Breast epithelium (tissue), 4 donors: ENCODE results near the gene MITF. TPM values are rescaled to one million over a fixed set of nuclear protein-coding genes. Genes with fewer than 3 reads are reported as not detected.

ENCODE experiments used
- DNase-seq, 2 donors: peaks; one replicate each; pipeline ENCODE4 v3.0.0-alpha.2; 2019; ENCODE audit warnings: low spot score in 2 of 2
- H3K27ac ChIP-seq, 2 donors: fragments of 200-600 bp; sonication (generic) in 1 of 2; one replicate each; pipeline ENCODE4 v1.5.1; 2016 to 2019; ENCODE audit warnings: mild to moderate bottlenecking in 1 of 2
- H3K27me3 ChIP-seq, 2 donors: fragments of 200-600 bp; sonication (generic) in 1 of 2; one replicate each; pipeline versions ENCODE4 v1.5.1 to v1.6.0; 2017 to 2019; ENCODE audit warnings: control low read depth in 1 of 2, mild to moderate bottlenecking in 1 of 2
- H3K36me3 ChIP-seq: fragments of 200-600 bp; one replicate; pipeline ENCODE4 v1.5.1; 2019
- H3K4me1 ChIP-seq, 2 donors: fragments of 200-600 bp; sonication (generic); one replicate each; pipeline ENCODE4 v1.5.1; 2016 to 2019; ENCODE audit warnings: control low read depth in 1 of 2
- H3K4me3 ChIP-seq, 3 donors: fragments of 200-600 bp; sonication (generic); 1 replicate in 2 of 3; 2 replicates in 1 of 3; pipeline ENCODE4 v1.5.1; 2016 to 2019; ENCODE audit warnings: mild to moderate bottlenecking in 3 of 3, moderate library complexity in 2 of 3
- H3K9me3 ChIP-seq, 2 donors: fragments of 200-600 bp; sonication (generic) in 1 of 2; one replicate each; pipeline ENCODE4 v1.5.1; 2016 to 2019; ENCODE audit warnings: control low read depth in 1 of 2
- CTCF ChIP-seq, 3 donors: fragments of 450-650 bp; IDR thresholded peaks; one replicate each; pipeline ENCODE4 v1.5.1; 2016 to 2017; ENCODE audit warnings: antibody characterized with exemption in 3 of 3, mild to moderate bottlenecking in 3 of 3, moderate library complexity in 3 of 3
- POLR2A ChIP-seq: fragments of 450-650 bp; IDR thresholded peaks from one replicate; pipeline ENCODE4 v1.6.1; 2016; ENCODE audit warnings: antibody characterized with exemption, mild to moderate bottlenecking, moderate library complexity
- POLR2AphosphoS5 ChIP-seq, 3 donors: sonication (generic); formaldehyde crosslinking; IDR thresholded peaks; one replicate each; pipeline ENCODE4 v1.6.1; 2017; ENCODE audit warnings: antibody characterized with exemption in 3 of 3
- intact Hi-C: fragments of 100-400 bp; cut with DNase I; formaldehyde crosslinking; loops from one replicate; pipeline ENCODE4 v1.15.1; 2023; ENCODE audit warnings: low total_unique reads
- total RNA-seq, 3 donors: library from RNA; depleted of rRNA; stranded (reverse); fragments of >200 nt; gene quantifications; one replicate each; pipeline ENCODE4 v1.1.0, GENCODE V29; 2016

The MITF gene
- total RNA-seq, 3 donors from 2014 or later, result 23.3 to 45.8 (median 25.6) TPM

DNA sequence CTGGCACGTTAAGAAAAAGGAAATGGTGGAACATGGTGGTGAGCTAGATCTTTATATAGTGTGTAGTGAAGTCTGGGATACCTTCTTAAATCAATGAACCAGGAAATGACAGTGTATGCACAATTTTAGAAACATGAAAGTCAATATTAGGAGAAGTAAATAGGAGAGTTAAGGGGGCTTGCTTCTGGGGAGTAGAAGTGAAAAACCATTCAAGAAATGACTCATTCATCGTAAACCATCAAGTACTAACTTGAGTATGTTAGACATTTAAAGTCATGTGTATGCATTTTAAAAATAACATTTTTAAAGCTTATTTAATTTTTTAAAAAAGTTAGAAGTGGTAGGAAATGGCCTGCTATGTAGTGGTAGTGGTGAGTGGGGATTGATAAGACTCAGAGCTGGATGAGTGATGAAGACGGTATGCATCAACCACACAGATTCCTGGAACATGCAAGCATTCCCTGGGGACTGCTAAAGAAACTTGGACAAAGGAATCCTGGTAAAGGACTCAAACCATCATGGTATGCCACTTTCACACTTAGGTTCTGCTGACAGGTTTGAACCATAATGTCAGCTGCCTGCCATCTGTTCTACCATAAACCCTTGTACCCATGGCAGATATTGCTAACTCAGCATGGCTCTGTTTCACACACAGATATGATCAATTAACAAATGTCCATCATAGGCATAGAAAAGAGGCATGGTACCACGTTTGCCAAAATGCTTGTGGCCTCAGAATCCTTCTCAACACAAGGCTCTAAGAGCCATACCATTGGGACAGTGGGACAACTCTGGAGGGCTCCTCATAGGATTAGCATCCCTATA lies 28.9 kb upstream of the MITF start:
- no peak for DNase-seq
- no peaks in the 10 kb centered on the region for H3K36me3 ChIP-seq
- H3K27ac ChIP-seq, result no peak overlapping the region
- no peaks in the 10 kb centered on the region for H3K9me3 ChIP-seq
- no peak for TF ChIP-seq POLR2A
- TF ChIP-seq POLR2AphosphoS5 (IDR thresholded peaks at IDR 0.05), result no peak
- TF ChIP-seq CTCF (IDR thresholded peaks at IDR 0.05), result no peak
- intact Hi-C loops, result no loop called here
- no peak overlapping the region for H3K4me3 ChIP-seq
- H3K4me1 ChIP-seq, result no peaks in the 10 kb centered on the region
- no peaks in the 10 kb centered on the region for H3K27me3 ChIP-seq

DNA sequence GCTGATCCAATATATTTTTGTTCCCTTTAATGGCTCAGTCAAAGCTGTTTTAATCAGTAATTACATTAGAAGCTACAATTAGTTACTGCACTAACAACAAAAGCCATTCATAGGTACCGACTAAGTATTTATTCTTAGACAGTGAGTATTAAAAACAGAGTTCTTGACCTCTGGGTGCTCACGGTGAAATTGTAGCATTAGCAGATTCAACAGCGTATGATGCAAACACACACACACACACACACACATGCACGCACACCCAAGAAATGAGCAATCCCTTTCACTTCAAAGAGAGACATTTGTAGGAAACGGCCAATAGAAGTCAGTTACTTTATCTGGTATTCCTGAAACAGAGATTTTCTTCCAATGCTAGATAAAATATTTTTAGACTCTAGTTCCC lies 27.0 kb upstream of the MITF start:
- Histone ChIP-seq H3K36me3 (no peaks in the 10 kb centered on the region), H3K4me3 (no peak overlapping the region), H3K27me3 (no peaks in the 10 kb centered on the region), H3K4me1 (no peaks in the 10 kb centered on the region), H3K9me3 (no peaks in the 10 kb centered on the region), H3K27ac (no peak overlapping the region)
- intact Hi-C loops, result no loop called here
- TF ChIP-seq POLR2A, result no peak
- TF ChIP-seq POLR2AphosphoS5 (IDR thresholded peaks at IDR 0.05), result no peak
- no peak for TF ChIP-seq CTCF (IDR thresholded peaks at IDR 0.05)
- DNase-seq, result no peak

DNA sequence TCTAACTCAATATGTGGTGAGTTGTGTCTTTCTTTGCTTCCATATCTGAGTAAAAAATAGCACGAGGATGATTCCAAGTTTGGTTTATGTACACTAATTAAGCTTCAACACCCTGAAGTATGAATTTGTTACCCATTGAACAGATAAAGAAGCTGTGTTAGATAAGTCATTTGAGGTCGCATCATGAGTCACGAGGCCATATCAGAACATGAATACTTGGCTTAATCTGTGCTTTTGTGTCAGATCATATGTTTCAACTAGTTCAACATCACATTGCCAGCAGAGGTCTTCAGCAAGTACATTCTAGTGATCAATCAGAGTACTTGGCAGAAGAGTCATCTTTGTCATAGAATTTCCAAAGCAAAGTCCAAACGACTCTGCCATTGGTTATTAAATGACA lies 26.3 kb upstream of the MITF start:
- intact Hi-C loops, result no loop called here
- Histone ChIP-seq H3K27me3 (no peaks in the 10 kb centered on the region), H3K4me3 (no peak overlapping the region), H3K36me3 (no peaks in the 10 kb centered on the region), H3K4me1 (no peaks in the 10 kb centered on the region), H3K9me3 (no peaks in the 10 kb centered on the region), H3K27ac (no peak overlapping the region)
- DNase-seq, result no peak
- no peak for TF ChIP-seq CTCF (IDR thresholded peaks at IDR 0.05)
- no peak for TF ChIP-seq POLR2A
- no peak for TF ChIP-seq POLR2AphosphoS5 (IDR thresholded peaks at IDR 0.05)

GRCh38 chr3:69715204-69715603 lies 24.1 kb upstream of the MITF start:
- intact Hi-C loops, result no loop called here
- H3K27ac ChIP-seq, result no peak overlapping the region
- DNase-seq, result no peak
- no peaks in the 10 kb centered on the region for H3K4me1 ChIP-seq
- H3K36me3 ChIP-seq, result no peaks in the 10 kb centered on the region
- H3K27me3 ChIP-seq, result no peaks in the 10 kb centered on the region
- H3K4me3 ChIP-seq, result no peak overlapping the region
- no peaks in the 10 kb centered on the region for H3K9me3 ChIP-seq
- TF ChIP-seq POLR2A (no peak), CTCF (IDR thresholded peaks at IDR 0.05) (no peak), POLR2AphosphoS5 (IDR thresholded peaks at IDR 0.05) (no peak)

- DNase-seq, result no peak
- Histone ChIP-seq H3K36me3 (no peaks in the 10 kb centered on the region), H3K4me1 (no peaks in the 10 kb centered on the region), H3K27ac (no peak overlapping the region), H3K9me3 (no peaks in the 10 kb centered on the region), H3K4me3 (no peak overlapping the region), H3K27me3 (no peaks in the 10 kb centered on the region)
- TF ChIP-seq POLR2A (no peak), POLR2AphosphoS5 (IDR thresholded peaks at IDR 0.05) (no peak), CTCF (IDR thresholded peaks at IDR 0.05) (no peak)
- intact Hi-C loops, result no loop called here
Observed at GRCh38 chr3:69716119-69716518, 23.1 kb upstream of the MITF start.
